ENCODE data around the gene DOCK1.

Gene DOCK1

DNA sequence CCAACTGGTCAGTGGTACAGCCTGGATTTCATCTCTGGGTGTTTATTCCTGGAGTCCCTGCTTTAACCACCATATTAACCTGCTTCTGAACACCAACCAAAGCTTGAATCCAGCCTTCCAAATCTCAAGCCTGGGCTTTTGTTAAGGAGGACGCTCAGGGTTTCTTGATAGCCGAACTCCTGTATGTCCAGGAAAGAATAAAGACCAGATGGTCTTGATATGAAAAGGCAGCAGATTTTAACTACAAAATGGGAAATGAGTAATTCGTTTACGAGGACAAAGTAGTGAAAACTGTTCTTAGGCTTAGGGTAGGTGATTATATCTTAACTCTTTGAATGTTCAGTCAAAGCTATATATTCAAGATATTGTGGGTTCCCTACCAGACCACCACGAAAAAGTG is 420.3 kb downstream of the DOCK1 start:
- DNase-seq = no peak

DNA sequence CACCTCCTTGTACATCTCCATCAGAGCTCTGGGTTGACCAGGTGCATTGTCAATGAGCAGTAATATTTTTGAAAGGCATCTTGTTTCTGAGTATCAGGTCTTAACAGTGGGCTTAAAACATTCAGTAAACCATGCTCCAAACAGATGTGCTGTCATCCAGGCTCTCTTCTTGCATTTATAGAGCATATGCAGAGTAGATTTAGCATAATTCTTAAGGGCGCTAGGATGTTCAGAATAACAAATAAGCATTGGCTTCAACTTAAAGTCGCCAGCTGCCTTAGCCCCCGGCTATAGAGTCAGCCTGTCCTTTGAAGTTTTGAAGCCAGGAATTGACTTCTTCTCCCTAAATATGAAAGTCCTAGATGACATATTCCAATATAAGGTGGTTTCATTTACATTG is 421.7 kb downstream of the DOCK1 start:
- no peak for DNase-seq

DNA sequence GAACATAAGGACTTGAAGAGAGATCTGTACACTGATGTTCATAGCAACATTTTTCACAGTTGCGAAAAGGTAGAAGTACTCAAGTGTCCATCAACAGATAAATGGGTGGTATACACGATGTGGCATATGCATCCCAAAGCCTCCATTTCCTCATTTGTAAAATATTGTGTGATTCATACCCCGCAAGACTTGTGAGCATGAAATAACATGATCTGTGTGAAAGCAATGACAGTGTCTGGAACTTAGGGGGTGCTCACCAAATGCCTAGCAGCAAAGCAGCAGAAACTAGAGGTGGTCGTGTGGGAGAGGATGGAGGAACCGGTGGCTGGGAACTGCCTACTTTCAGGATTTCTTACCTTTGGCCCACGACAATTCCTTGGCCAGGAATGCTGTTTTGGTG is 426.5 kb downstream of the DOCK1 start:
- DNase-seq = no peak

DNA sequence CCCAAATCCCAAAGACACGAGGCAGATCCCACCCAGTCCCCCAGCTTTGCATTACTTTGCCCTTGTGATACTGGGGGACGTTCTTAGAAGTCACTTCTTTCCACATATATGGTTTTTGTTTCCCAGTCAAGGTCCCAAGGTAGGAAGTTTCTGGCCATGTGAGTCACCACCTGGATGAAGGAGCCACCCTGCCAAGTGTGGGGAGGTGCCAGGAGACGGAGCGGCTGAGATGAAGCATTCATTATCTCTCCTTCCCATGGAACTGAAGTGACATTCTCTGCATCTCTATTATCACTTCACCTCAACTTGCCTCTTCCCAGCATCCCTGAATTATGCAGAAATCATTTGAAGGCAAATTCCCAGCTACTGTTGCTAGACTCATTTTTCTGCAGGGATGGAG is 427.4 kb downstream of the DOCK1 start:
- DNase-seq = no peak

DNA sequence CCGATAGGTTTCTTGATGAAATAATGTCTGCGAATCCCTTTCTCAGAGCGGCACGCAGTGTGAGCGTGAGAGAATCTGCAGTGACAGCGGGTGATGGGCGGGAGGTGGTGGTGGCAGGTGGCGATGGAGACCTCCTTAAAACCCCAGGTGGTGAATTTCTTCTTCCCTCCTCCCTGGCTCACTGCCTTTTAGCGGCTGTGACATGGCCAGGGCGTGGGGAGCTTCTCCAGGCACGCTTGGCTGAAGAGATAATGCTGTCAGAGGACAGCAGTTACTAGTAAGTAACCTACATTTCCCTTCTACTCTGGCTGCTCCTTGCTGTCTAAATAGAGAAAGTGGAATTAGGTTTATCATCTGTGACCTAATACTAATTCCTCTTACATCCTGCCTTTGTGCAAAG is 432.6 kb downstream of the DOCK1 start:
- DNase-seq = no peak

DNA sequence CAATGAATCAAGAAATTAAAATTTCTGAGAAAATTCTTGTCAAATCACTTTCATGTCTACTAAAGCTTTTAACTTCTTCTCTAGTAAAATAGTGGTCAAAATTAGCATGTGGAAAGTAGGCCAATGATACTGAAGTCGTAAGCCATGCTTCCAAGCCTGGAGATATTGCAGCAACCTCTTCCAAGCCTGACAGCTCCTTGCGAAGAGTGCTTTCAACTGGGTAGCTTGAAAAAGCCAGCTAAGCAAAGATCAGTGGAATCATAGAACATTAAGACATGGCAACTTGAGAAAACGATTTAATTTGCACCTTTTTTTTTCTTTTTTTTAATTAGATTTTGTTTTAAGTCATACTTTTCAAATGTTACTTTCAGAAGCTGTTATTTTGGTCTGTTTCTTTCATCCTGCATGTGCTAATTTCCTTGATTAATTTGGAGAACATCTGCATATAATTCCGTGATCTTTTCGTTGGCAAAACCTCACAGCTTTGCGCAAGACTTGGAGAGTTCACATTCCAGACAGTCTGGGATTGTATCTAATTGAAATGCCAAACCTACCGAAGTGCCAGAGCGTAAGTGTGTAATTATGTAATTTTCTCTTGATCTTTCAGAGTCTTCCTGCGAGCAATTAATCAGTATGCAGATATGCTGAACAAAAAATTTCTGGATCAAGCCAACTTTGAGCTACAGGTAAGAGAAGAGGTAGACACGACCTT is 433.3 kb downstream of the DOCK1 start:
- no peak for DNase-seq

DNA sequence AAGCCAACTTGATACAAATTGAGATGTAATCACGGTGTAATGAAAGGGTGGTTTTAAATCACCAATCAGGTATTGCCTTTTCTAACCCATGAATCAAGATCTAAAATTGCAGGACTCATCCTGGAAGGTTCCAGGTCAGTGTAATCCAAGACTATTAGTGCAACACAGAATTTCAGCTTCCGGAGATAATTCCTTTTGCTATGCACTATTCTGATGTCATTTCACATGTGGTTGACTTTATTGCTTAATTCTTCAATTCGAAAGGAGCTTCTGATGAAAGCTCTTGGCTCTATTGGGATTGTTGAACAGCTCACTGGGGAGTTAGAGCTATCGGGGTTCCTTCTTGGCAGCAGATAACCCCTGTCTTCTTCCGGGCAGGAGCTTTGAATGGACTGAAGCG is 438.6 kb downstream of the DOCK1 start:
- DNase-seq = no peak

DNA sequence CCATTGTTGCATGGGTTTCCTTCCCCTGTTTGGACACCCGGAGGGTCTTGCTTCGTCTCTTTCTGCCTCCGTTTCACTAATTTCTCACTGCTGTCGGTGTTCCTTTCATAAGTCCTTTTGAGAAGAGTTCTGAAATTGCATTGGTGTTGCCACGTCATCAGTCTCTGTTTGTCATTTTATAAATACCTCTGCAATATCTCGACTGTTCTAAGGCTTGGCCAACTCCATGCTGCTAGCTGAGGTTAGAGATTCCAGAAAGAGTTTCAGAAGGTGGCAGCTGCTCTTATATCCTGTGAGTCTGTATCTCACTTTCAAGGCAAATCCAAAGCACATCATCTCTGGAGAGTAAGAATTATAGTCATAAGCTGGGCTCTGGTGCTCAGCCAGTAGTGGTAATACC is 439.1 kb downstream of the DOCK1 start:
- DNase-seq = no peak

DNA sequence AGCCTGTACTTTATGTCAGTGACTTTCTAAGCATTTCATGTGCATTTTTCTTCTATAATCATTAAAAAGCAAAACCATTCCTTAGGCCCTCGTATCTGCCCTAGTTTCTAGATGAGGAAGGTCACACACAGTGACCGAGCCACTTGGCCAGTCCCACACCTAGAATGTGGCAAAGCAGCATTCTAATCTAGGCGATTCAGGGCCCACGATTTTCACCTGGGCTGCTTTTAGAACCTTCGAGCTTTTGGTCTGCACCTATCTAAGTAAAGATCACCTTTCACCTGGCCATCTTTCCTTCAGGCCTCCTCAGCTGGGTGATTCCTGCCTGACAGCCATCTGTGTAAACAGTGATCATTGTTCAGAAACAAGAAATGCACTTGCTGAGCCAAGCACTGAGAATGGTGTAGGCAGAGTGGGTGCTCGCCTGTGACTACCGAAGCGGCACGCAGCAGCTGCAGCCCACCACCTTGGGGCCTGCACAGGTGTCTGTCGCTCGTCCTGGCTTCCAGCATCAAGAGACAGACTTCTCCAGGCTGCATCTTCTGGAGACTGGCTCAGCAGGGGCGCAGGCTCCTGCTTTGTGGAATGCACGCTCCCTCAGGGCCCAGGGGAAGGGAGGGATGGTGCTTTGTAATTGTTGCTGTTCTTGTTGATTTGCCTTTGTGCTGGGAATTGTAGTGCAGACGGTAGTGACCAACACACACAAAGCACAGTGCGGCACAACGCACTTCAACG is 440.2 kb downstream of the DOCK1 start:
- no peak for DNase-seq

DNA sequence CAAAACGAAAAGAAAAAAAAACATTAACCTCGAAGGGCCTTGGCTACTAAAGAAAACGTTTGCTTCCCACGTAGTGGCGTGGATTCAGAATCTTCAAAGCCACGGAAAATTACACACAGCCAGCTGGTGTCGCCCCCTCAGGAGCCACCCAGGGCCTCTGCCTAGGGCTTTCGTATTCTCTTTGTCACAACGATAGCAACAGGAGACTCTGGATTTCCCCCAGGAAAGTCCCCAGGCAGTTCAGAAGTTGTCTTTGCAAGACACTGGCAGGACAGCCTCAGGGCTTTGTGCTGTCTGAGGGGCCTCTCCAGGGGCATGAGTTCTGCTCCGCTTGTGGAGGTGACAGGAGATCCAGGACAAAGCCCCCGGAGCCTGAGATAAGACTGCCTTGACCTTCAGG is 441.4 kb downstream of the DOCK1 start:
- DNase-seq = no peak

DNA sequence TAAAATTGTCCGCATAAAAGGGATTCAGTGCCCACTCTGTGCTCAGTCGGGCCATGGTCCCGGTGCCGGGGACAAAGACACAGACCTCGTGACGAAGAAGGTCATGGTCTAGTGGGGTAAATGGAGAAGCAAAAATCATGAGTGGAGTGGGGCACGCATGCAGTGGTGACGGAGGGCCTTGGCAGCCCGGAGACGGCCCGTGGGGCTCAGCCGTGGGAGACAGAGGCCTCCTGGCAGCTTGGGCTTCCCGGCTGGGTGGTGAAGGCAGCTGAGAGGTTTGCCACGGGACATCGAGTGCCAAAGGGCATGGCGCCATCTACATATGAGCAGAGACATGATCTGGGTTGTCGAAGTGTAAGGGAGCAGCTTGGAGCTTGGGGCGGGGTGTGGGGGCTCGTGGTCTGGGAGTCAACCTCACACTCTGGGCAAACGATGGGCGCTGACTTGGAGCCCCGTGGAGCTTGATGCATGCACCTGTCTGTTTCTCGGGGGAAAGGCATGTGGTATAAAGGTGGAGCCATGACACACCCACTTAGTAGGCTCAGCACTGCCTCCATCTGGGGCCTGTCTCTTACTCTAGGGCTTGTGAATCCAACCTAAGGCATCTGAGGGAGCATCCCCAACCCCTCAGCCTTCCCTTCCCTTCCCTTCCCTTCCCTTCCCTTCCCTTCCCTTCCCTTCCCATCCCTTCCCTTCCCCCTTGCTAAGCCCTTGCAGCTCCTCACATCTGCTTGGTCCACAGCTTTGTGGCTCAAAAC is 442.2 kb downstream of the DOCK1 start:
- DNase-seq = no peak

DNA sequence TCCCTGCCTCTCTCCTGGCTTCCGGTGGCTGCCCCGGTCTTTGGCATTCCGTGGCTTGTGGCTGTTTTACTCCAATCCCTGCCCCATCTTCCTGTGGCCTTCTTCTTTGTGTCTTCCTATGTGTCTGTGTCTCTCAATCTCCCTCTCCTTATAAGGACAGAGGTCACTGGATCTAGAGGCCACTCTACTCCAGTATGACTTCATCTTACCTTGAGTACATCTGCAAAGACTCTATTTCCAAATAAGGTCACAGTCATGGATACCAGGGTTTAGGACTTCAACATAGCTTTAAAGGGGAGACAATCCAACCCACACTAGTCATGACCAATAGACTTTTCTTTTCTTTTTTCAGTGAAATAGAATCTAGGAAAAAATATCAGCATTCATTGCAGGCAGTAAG is 444.5 kb downstream of the DOCK1 start:
- DNase-seq = no peak

DNA sequence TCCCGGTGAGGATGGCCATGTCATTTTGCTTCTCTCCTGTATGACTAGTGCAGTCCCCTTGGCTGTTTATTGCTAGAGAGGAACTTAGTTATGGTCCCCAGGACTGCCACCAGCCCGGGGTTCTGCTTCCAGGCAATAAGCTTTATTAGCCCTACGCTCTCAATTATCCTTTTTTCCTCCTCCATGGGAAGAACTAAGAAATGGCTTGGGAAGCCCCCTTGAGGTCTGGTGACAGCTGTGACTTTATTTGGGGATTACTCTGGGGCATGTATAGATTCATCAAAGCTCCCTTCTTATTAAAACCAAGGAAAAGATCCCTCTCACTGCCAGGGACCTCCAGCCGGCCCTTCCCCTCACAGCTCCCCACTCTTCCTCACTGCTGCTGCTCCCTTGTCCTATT is 446.3 kb downstream of the DOCK1 start:
- no peak for DNase-seq

DNA sequence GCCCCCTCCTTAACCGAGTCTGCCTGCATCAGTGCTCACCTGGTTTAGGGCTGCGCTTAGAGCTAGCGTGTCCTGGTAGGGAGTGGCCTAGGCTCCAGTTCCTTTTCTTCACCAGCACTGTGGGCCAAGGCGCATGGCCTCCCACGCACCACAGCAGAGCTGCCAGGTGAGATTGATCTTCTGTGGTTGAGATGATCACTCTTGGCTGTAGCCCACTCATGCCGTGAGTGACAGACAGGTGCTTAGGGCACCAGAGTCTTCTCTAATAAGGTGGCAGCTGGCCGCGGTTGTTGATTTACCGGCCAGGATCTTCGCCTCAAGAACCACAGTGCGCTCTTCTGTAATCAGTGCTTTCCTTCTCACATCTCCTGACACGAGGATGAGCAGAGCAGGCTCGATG is 448.3 kb downstream of the DOCK1 start:
- no peak for DNase-seq

DNA sequence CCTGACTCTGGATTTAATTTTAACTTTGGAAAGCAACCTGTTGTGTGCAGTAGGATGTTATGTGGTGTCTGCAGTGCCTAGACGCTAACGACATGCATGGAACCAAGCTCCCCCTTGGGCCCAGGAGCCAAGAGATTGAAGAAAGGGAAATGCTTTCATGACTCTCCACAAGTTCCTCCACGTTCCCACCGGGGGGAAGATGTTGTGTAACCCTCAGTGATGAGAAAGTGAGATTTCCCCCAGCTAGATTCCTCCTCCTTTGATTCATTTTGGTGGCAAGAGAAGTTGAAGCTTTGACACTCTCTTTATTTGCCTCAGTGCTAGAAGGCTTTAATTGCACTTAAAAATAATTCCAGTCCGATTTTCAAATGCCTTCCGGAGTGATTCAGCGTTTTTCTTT is 449.0 kb downstream of the DOCK1 start:
- no peak for DNase-seq

DNA sequence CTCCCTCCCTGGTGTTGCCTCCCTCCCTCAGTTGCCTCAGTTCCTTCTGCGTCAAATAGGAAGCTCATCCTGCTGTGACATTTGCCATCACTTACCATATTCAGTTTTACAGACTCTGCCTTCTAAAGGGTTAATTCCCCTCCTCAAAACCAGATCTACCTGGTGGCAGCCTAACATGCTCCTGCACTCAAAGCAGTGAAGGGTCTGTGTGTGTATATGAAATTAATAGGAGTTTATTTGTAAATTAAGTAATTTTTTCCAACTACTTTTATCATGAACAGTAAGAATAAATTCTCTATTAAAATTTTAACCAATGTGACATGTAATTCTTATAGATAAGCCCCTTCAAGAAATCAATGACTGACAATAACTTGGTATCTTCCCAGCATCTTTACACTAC is 449.8 kb downstream of the DOCK1 start:
- no peak for DNase-seq

DNA sequence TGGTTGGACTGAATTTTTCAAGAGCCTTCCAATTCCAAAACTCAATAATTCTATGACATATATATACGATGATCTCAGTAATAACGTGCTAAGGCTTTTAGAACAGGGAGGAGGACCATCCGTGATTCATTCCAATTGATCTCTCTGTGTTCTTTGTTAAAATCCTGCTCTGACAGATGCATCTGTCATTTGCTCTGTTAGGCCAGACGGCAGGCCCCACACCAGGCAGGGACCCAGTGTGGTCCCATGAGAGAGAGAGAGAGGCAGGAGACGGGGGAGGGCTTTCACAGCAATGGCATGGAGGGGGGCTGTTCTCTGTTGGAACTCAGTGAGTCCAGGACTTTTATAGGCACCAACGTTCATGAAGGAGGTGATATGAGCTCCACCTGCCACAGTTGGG is 451.1 kb downstream of the DOCK1 start:
- no peak for DNase-seq

DNA sequence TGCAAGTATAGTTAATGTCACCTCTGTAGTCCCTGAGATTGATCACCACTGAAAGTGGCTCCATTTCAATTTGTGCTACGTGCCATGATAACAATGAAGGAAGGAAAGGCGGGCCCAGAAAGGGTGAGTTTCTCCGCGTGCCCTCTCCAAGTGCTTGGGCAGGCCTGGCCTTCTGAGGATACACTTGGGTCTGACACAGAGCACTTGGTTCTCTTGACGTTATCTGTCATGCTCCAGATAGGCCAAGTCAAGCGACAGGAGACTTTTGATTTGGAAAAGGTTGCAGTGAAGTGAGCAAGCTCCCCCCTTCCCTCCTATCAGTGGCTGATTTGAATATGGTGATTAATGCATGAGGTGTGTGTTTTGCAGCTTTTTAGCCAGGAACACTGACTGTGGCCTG is 452.0 kb downstream of the DOCK1 start:
- no peak for DNase-seq

DNA sequence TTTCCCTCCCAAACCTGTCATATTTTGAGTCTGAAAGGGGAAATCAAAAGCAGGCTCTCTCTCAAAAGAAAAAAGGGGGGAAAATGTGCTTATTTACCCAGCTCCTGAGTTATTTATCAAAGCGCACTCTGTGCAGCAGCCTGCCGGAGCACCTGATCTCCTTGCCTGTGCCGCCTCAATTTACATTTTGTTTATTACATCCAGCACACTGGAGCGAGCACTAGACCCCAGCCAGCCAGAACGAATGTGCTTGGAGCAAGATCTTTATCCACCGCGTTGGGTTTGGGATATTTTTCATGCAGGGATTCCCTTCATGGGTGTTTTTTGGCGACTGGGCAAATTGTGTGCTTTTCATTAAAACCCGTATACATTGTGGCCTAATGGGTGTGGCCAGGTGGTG is 453.1 kb downstream of the DOCK1 start:
- DNase-seq = no peak

DNA sequence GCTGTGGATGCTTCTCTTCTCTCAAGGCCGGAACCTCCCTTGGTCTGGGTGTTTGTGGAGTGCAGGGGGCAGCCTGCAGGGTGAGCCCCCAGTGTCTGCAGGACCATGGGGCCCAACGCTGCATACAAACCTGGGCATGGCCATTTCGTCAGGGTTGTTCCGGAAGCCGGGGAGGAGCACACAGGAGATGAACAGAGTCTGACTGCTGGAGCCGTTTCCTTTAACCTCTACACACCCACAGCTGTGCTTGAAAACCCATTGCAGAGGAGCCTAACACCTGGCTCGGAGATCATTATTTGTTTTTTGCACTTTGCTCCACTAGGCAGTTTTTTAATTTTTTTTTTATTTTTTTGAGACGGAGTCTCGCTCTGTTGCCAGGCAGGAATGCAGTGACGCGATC is 458.8 kb downstream of the DOCK1 start:
- no peak for DNase-seq

DNA sequence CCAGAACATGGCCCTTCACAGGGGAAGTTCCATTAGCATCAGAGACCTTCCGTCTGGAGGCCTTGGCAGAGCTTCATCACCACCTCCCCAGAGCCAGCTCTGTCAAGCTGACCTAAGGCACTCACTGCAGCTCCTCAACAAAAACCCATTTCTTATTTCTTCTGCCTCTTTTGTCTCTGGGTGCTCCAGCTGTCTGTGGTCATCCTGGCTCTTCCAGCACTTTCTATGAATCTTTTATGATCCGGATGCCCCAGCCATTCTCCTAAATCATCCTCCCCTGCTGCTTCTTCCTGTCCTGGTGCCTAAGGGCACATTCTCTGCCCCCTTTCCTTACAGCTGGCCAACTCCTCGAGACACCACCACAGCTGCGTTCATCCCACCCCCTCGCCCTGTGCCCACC is 462.9 kb downstream of the DOCK1 start:
- DNase-seq = no peak

DNA sequence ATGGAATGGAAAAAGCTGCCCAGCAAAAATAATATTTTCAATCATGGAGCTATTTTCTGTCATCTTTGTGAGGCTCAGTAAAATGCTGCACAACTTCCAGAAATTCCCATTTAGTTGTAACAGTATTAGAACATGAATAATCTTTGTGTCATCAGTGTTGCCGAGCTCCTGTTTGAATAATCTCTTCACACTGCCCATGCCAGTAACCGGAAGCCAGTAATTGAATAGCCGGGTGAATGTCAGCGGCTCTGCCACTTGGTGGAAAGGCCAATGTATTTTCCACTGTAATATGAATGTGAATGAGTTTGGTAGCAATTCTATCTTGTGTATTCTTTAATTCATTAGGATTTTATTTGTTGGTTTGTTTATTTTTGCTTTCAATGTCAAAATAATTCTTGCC is 463.7 kb downstream of the DOCK1 start:
- no peak for DNase-seq

DNA sequence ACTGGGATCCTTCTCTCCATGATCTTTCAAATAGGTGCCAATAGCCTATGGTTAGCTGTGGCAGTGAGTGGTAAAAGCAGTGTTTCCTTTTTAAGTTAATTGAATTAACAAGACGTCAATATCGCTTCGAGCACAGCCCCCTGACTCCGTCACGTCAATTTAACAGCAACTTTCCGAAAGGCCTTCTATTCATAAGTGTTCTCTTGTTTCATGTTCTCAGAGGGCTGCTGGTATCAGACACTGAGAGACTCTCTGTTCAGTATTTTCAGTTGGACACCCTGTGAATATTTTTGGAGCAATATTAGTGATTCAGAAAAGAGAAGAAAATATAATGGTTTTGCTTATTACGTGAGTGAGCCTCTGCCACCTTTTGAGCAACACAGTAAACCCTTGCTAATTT is 465.4 kb downstream of the DOCK1 start:
- no peak for DNase-seq

DNA sequence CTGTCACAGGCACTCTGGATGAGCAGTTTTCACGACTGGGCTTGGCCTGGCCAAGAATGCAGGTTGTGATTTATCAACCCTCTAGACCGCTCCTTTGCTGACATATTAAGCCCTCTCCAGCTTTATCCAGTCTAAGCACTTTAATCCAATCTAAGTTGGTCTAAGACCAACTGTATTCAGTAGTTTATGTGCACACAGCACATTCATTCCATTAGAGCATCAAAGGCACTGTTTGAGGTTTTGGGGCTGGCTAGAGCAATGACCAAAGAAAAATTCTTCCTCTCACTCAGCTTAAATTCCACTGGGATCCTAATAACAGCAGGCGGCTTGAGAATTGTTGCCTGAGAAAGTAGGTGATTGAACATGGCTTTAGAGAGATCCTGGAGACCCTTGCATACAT is 467.1 kb downstream of the DOCK1 start:
- DNase-seq = no peak
